ENCODE measurements around the gene GPR146. TPM values are rescaled to one million over a fixed set of nuclear protein-coding genes. Genes with fewer than 3 reads are reported as not detected.
A peak's percentile ranks its signal among the peaks of the same experiment; 100 is the strongest.

Gene GPR146
- total and polyA plus RNA-seq, 2 experiments from 2014 or later, result 4.3 to 9.7 TPM

- H2AFZ ChIP-seq, result peak overlapping the region; percentile 76
- peak; percentile 81 for DNase-seq
- H3K27ac ChIP-seq, result peak overlapping the region; percentile 71
- TF ChIP-seq EZH2 (IDR thresholded peaks at IDR 0.05; ENCODE audit: insufficient read depth, poor library complexity, severe bottlenecking) (no peak), EZH2phosphoT487 (IDR thresholded peaks at IDR 0.05; ENCODE audit: insufficient read depth, low read depth) (no peak)
- H3K9me2 ChIP-seq (ENCODE audit: insufficient read depth), result no peaks in the 10 kb centered on the region
- H3K79me2 ChIP-seq (ENCODE audit: insufficient read depth), result no peaks in the 10 kb centered on the region
- H3K36me3 ChIP-seq (ENCODE audit: low read depth), result no peaks in the 10 kb centered on the region
- peaks cover 34% of the 10 kb centered on the region for H3K4me1 ChIP-seq (ENCODE audit: insufficient read depth)
- WGBS, 2 experiments (ENCODE audit: low coverage in 1 of 2, low lambda C conversion rate in 2 of 2, missing lambda C conversion rate in 2 of 2), result 3 to 4% methylated on average over 44 to 45 of the region's 45 CpGs
- H3K4me2 ChIP-seq (ENCODE audit: unreplicated experiment), result peak overlapping the region; percentile 96
- H3K4me3 ChIP-seq, result peak overlapping the region; percentile 81
- H3K9me3 ChIP-seq (ENCODE audit: low read depth), result no peaks in the 10 kb centered on the region
- peak overlapping the region; percentile 78 for H3K9ac ChIP-seq
- no peaks in the 10 kb centered on the region for H3K27me3 ChIP-seq (replicated peaks; ENCODE audit: insufficient read depth)
- in situ Hi-C loops (cut with MboI), result no loop called here
- H4K20me1 ChIP-seq (ENCODE audit: insufficient read depth), result no peaks in the 10 kb centered on the region
- peaks cover 27% of the 10 kb centered on the region for H3F3A ChIP-seq (ENCODE audit: insufficient read depth)
These were observed 42.5 kb downstream of the GPR146 start for GRCh38 chr7:1086588-1087464.

- H3K9me2 ChIP-seq (ENCODE audit: insufficient read depth), result no peaks in the 10 kb centered on the region
- peak overlapping the region; percentile 96 for H3K4me2 ChIP-seq (ENCODE audit: unreplicated experiment)
- no peaks in the 10 kb centered on the region for H3K27me3 ChIP-seq (replicated peaks; ENCODE audit: insufficient read depth)
- 6 to 9% methylated on average over 6 of the region's 6 CpGs for WGBS, 2 experiments (ENCODE audit: low coverage in 1 of 2, low lambda C conversion rate in 2 of 2, missing lambda C conversion rate in 2 of 2)
- no peaks in the 10 kb centered on the region for H3K79me2 ChIP-seq (ENCODE audit: insufficient read depth)
- peak overlapping the region; percentile 71 for H3K27ac ChIP-seq
- peak overlapping the region; percentile 78 for H3K9ac ChIP-seq
- peaks cover 27% of the 10 kb centered on the region for H3F3A ChIP-seq (ENCODE audit: insufficient read depth)
- no peaks in the 10 kb centered on the region for H4K20me1 ChIP-seq (ENCODE audit: insufficient read depth)
- no peaks in the 10 kb centered on the region for H3K36me3 ChIP-seq (ENCODE audit: low read depth)
- H3K4me3 ChIP-seq, result peak overlapping the region; percentile 81
- TF ChIP-seq EZH2 (IDR thresholded peaks at IDR 0.05; ENCODE audit: insufficient read depth, poor library complexity, severe bottlenecking), result no peak
- H2AFZ ChIP-seq, result peak overlapping the region; percentile 76
- H3K4me1 ChIP-seq (ENCODE audit: insufficient read depth), result peaks cover 34% of the 10 kb centered on the region
- DNase-seq, result peak; percentile 75
- in situ Hi-C loops (cut with MboI), result no loop called here
- no peaks in the 10 kb centered on the region for H3K9me3 ChIP-seq (ENCODE audit: low read depth)
These were observed 43.1 kb downstream of the GPR146 start for GRCh38 chr7:1087465-1087814.

GRCh38 chr7:1087952-1088920, 43.9 kb downstream of the GPR146 start, which contains the start of gene GPER1:
GPER1 (plus strand) TSS chr7:1088113; CDS start chr7:1091729, 3,616 bp downstream.
- Histone ChIP-seq H3K4me1 (ENCODE audit: insufficient read depth) (peaks cover 34% of the 10 kb centered on the region), H3K9ac (peak within 1 kb of the TSS; percentile 78), H3K27ac (peak within 1 kb of the TSS; percentile 71), H3K4me3 (peak within 1 kb of the TSS; percentile 81), H3F3A (ENCODE audit: insufficient read depth) (peaks cover 27% of the 10 kb centered on the region), H3K4me2 (ENCODE audit: unreplicated experiment) (peak within 1 kb of the TSS; percentile 96), H3K36me3 (ENCODE audit: low read depth) (no peaks in the 10 kb centered on the region), H3K9me2 (ENCODE audit: insufficient read depth) (no peaks in the 10 kb centered on the region), H3K9me3 (ENCODE audit: low read depth) (no peaks in the 10 kb centered on the region), H2AFZ (peak within 1 kb of the TSS; percentile 76), H3K79me2 (ENCODE audit: insufficient read depth) (no peaks in the 10 kb centered on the region), H3K27me3 (replicated peaks; ENCODE audit: insufficient read depth) (no peaks in the 10 kb centered on the region), H4K20me1 (ENCODE audit: insufficient read depth) (no peaks in the 10 kb centered on the region)
- DNase-seq, result peak; percentile 83
- 25 to 26% methylated on average over 27 to 28 of the region's 28 CpGs for WGBS, 2 experiments (ENCODE audit: low coverage in 1 of 2, low lambda C conversion rate in 2 of 2, missing lambda C conversion rate in 2 of 2)
- in situ Hi-C loops (cut with MboI), result no loop called here
- no peak for TF ChIP-seq EZH2phosphoT487 (IDR thresholded peaks at IDR 0.05; ENCODE audit: insufficient read depth, low read depth)
- no peak for TF ChIP-seq EZH2 (IDR thresholded peaks at IDR 0.05; ENCODE audit: insufficient read depth, poor library complexity, severe bottlenecking)

- Histone ChIP-seq H3K4me2 (ENCODE audit: unreplicated experiment) (no peak overlapping the region), H3K9ac (no peak overlapping the region), H3K79me2 (ENCODE audit: insufficient read depth) (no peaks in the 10 kb centered on the region), H3K9me3 (ENCODE audit: low read depth) (no peaks in the 10 kb centered on the region), H3K4me3 (no peak overlapping the region), H3K27ac (no peak overlapping the region), H3K27me3 (replicated peaks; ENCODE audit: insufficient read depth) (no peaks in the 10 kb centered on the region), H3K4me1 (ENCODE audit: insufficient read depth) (peaks cover 34% of the 10 kb centered on the region), H2AFZ (no peak overlapping the region), H4K20me1 (ENCODE audit: insufficient read depth) (no peaks in the 10 kb centered on the region), H3K9me2 (ENCODE audit: insufficient read depth) (no peaks in the 10 kb centered on the region), H3F3A (ENCODE audit: insufficient read depth) (peaks cover 27% of the 10 kb centered on the region), H3K36me3 (ENCODE audit: low read depth) (no peaks in the 10 kb centered on the region)
- no peak for DNase-seq
- 84 to 91% methylated on average over 12 to 21 of the region's 21 CpGs for WGBS, 2 experiments (ENCODE audit: low coverage in 1 of 2, low lambda C conversion rate in 2 of 2, missing lambda C conversion rate in 2 of 2)
- in situ Hi-C loops (cut with MboI), result no loop called here
- TF ChIP-seq EZH2 (IDR thresholded peaks at IDR 0.05; ENCODE audit: insufficient read depth, poor library complexity, severe bottlenecking), result no peak
These were observed 45.9 kb downstream of the GPR146 start for GRCh38 chr7:1090236-1090635.

All from GM23248 (cell line).